Left forelimb (tissue), 1 donor: ENCODE results near the gene GNE.
"Not testable (repeated sequence)": the region's sequence is repeated elsewhere in the genome, so short reads cannot be mapped to it uniquely, and the experiment has no call there.

Experiments used
- DNase-seq: peaks from one replicate; pipeline ENCODE4 v3.0.0-alpha.2; 2018; ENCODE audit warnings: low spot score

Gene GNE

GRCh38 chr9:36258208-36258995 lies at the start of gene GNE:
GNE (minus strand) TSS chr9:36258448; CDS start chr9:36249355, 9,093 bp downstream.
- peak; percentile 99 for DNase-seq

- DNase-seq: no peak
Measured at GRCh38 chr9:36306471-36307306, 48.4 kb upstream of the GNE start.

GRCh38 chr9:36304366-36304765 lies 46.1 kb upstream of the GNE start:
- not testable (repeated sequence) for DNase-seq

GRCh38 chr9:36301227-36301626 lies 43.0 kb upstream of the GNE start:
- DNase-seq: no peak

- no peak for DNase-seq
Measured at GRCh38 chr9:36298566-36298965, 40.3 kb upstream of the GNE start.

GRCh38 chr9:36297798-36298197 lies 39.5 kb upstream of the GNE start:
- no peak for DNase-seq

- DNase-seq: not testable (repeated sequence)
Measured at GRCh38 chr9:36294996-36295395, 36.7 kb upstream of the GNE start.

GRCh38 chr9:36293918-36294317 lies 35.7 kb upstream of the GNE start:
- DNase-seq: no peak

- DNase-seq: no peak
Measured at GRCh38 chr9:36293171-36293570, 34.9 kb upstream of the GNE start.

- no peak for DNase-seq
Measured at GRCh38 chr9:36292641-36293040, 34.4 kb upstream of the GNE start.

- DNase-seq: no peak
Measured at GRCh38 chr9:36290996-36291395, 32.7 kb upstream of the GNE start.

GRCh38 chr9:36289836-36290435 lies 31.7 kb upstream of the GNE start:
- DNase-seq: no peak

- no peak for DNase-seq
Measured at GRCh38 chr9:36288070-36288469, 29.8 kb upstream of the GNE start.

GRCh38 chr9:36286388-36286787 lies 28.1 kb upstream of the GNE start:
- DNase-seq: no peak

- DNase-seq: no peak
Measured at GRCh38 chr9:36284226-36284625, 26.0 kb upstream of the GNE start.

- DNase-seq: no peak
Measured at GRCh38 chr9:36282275-36282674, 24.0 kb upstream of the GNE start.

- no peak for DNase-seq
Measured at GRCh38 chr9:36280989-36281388, 22.7 kb upstream of the GNE start.

GRCh38 chr9:36278243-36278642 lies 20.0 kb upstream of the GNE start:
- no peak for DNase-seq

- no peak for DNase-seq
Measured at GRCh38 chr9:36276781-36277181, 18.5 kb upstream of the GNE start.

GRCh38 chr9:36276254-36276653 lies 18.0 kb upstream of the GNE start:
- DNase-seq: no peak

- no peak for DNase-seq
Measured at GRCh38 chr9:36275060-36275459, 16.8 kb upstream of the GNE start.

- not testable (repeated sequence) for DNase-seq
Measured at GRCh38 chr9:36273354-36273753, 15.1 kb upstream of the GNE start.

- DNase-seq: no peak
Measured at GRCh38 chr9:36268007-36268427, 9.8 kb upstream of the GNE start.
